GM13976 (cell line): ENCODE measurements around the gene IL6ST.

Experiments used
- DNase-seq: peaks from one replicate; pipeline ENCODE4 v3.0.0; 2012; ENCODE audit warnings: low spot score
- in situ Hi-C: fragments of 300-500 bp; cut with MboI; formaldehyde crosslinking; loops from one replicate; pipeline ENCODE4 v1.12.0; 2022; ENCODE audit warnings: low sequenced_read_pairs, mixed read lengths, inconsistent platforms; ENCODE audit not compliant: unreplicated experiment
- TF ChIP-seq, protein P1 (sequence below): IDR thresholded peaks from 2 replicates; pipeline ENCODE4 v1.5.1; 2012; ENCODE audit warnings: borderline replicate concordance, mild to moderate bottlenecking; ENCODE audit not compliant: insufficient read depth; ENCODE audit errors: extremely low read depth, missing control alignments, control extremely low read depth

IL6ST gene

DNA sequence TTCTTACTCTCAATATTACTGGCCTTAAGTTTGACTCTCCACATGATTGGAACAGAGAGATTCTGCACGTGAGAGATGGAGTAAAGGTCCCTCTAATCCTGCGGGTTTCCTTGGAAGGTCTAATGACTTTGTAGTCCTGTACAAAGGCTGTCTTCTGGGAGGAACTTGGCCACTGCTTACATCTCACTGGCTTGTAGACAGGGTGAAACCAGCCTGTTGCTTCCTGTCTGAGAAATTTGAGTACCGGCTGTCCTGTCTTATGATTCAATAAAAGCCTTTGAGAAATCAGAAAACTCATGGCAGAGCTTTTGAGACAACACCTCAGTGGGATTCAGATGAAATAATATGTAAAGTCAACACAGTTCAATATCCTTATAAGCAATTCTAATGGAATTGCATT is 100.6 kb downstream of the IL6ST start:
- TF ChIP-seq, protein P1, sequence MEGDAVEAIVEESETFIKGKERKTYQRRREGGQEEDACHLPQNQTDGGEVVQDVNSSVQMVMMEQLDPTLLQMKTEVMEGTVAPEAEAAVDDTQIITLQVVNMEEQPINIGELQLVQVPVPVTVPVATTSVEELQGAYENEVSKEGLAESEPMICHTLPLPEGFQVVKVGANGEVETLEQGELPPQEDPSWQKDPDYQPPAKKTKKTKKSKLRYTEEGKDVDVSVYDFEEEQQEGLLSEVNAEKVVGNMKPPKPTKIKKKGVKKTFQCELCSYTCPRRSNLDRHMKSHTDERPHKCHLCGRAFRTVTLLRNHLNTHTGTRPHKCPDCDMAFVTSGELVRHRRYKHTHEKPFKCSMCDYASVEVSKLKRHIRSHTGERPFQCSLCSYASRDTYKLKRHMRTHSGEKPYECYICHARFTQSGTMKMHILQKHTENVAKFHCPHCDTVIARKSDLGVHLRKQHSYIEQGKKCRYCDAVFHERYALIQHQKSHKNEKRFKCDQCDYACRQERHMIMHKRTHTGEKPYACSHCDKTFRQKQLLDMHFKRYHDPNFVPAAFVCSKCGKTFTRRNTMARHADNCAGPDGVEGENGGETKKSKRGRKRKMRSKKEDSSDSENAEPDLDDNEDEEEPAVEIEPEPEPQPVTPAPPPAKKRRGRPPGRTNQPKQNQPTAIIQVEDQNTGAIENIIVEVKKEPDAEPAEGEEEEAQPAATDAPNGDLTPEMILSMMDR: no peak
- no peak for DNase-seq
- in situ Hi-C loops: no loop called here

DNA sequence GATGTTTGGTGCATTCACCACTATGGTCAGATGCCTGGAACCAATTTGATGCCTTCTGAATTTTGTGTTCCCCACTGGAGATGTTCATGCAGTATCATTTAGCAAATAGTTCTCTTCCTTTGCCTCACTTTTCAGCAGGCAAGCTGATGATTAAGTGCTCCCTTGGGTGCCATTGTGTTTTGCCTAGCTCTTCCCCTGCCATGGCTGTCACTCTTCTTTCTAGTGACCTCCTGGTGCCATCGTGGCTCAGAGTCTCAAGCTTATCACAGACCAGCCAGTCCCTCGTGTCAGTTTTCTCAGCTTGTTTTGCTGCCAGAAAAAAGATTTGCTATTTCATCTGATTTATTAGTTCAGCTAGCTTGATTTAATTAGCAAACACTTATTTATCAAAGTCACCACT is 102.3 kb downstream of the IL6ST start:
- no peak for DNase-seq
- TF ChIP-seq, protein P1: no peak
- in situ Hi-C loops: no loop called here

DNA sequence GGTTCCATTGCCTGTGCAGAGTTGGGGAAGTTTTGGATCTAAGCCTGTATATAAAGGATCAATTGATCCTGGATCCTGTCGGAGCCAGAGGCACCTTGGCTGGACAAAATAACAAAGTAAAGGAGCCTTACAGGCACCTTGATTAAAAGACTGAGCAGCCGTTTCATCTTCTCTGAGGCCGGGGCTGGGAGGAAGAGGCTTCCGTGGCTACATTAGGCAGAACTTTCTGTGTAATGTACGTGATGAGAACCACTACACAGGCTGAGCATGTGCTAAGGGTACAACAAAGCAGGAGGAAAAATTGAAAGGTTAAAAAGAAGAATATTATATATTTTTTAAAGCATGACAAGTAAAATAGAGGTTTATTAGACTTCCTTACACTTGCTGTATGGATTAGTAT is 106.6 kb downstream of the IL6ST start:
- TF ChIP-seq, protein P1: no peak
- DNase-seq: no peak
- in situ Hi-C loops: no loop called here

DNA sequence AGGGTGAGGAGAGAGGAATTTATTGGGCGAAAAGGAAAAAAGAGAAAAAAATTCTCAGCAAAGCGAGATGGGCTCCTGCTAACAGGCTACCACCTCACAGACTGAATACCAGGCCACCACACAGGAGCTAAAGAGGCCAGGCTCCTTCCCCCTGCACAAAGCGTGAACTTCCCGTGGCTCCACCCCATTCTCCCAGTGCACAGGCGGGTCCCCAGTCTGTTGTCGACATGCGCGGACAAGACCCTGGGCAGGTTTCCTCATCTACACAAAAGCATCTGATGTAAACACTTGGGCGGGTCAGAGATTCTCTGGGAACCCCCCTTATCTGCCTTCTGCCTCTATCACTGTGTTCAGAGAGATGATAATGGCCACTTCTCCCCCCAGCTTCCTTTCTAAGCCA is 109.4 kb downstream of the IL6ST start:
- TF ChIP-seq, protein P1: no peak
- in situ Hi-C loops: no loop called here
- no peak for DNase-seq
